ENCODE data around the gene PLEKHA1. TPM values are rescaled to one million over a fixed set of nuclear protein-coding genes. Genes with fewer than 3 reads are reported as not detected.

PLEKHA1 gene
- total RNA-seq, 1 donor from 2014 or later: 4.2 TPM

- intact Hi-C loops (cut with micrococcal nuclease): no loop called here
These were observed 85.2 kb downstream of the PLEKHA1 start for GRCh38 chr10:122459561-122460273.

GRCh38 chr10:122460891-122461293 is 86.4 kb downstream of the PLEKHA1 start:
- intact Hi-C loops (cut with micrococcal nuclease): no loop called here

- intact Hi-C loops (cut with micrococcal nuclease): no loop called here
These were observed 86.8 kb downstream of the PLEKHA1 start, which contains the start of gene HTRA1 for GRCh38 chr10:122461367-122461728. HTRA1 (plus strand) TSS chr10:122461553; CDS start chr10:122461653, 100 bp downstream.

- intact Hi-C loops (cut with micrococcal nuclease): no loop called here
These were observed 87.4 kb downstream of the PLEKHA1 start for GRCh38 chr10:122461729-122462532.

GRCh38 chr10:122462533-122463465 is 88.3 kb downstream of the PLEKHA1 start:
- intact Hi-C loops (cut with micrococcal nuclease): no loop called here

- intact Hi-C loops (cut with micrococcal nuclease): no loop called here
These were observed 89.2 kb downstream of the PLEKHA1 start for GRCh38 chr10:122463466-122464249.

GRCh38 chr10:122464250-122464510 is 89.7 kb downstream of the PLEKHA1 start:
- intact Hi-C loops (cut with micrococcal nuclease): no loop called here

GRCh38 chr10:122464586-122464985 is 90.1 kb downstream of the PLEKHA1 start:
- intact Hi-C loops (cut with micrococcal nuclease): no loop called here

GRCh38 chr10:122465401-122466040 is 91.0 kb downstream of the PLEKHA1 start:
- intact Hi-C loops (cut with micrococcal nuclease): no loop called here

- intact Hi-C loops (cut with micrococcal nuclease): no loop called here
These were observed 92.5 kb downstream of the PLEKHA1 start for GRCh38 chr10:122466951-122467381.

GRCh38 chr10:122467701-122468100 is 93.2 kb downstream of the PLEKHA1 start:
- intact Hi-C loops (cut with micrococcal nuclease): no loop called here

GRCh38 chr10:122468307-122468925 is 93.9 kb downstream of the PLEKHA1 start:
- intact Hi-C loops (cut with micrococcal nuclease): no loop called here

- intact Hi-C loops (cut with micrococcal nuclease): no loop called here
These were observed 94.6 kb downstream of the PLEKHA1 start for GRCh38 chr10:122468926-122469781.

- intact Hi-C loops (cut with micrococcal nuclease): no loop called here
These were observed 95.3 kb downstream of the PLEKHA1 start for GRCh38 chr10:122469848-122470247.

- intact Hi-C loops (cut with micrococcal nuclease): no loop called here
These were observed 97.1 kb downstream of the PLEKHA1 start for GRCh38 chr10:122471531-122472177.

GRCh38 chr10:122473116-122473515 is 98.6 kb downstream of the PLEKHA1 start:
- intact Hi-C loops (cut with micrococcal nuclease): no loop called here

- intact Hi-C loops (cut with micrococcal nuclease): no loop called here
These were observed 99.8 kb downstream of the PLEKHA1 start for GRCh38 chr10:122474131-122474818.

GRCh38 chr10:122475100-122475499 is 100.6 kb downstream of the PLEKHA1 start:
- intact Hi-C loops (cut with micrococcal nuclease): no loop called here
